B cell (primary cell): ENCODE measurements around the gene ARID4A. TPM values are rescaled to one million over a fixed set of nuclear protein-coding genes. Genes with fewer than 3 reads are reported as not detected.

Experiments
- ATAC-seq: fragments of 200-7000 bp; cut with Tn5 transposase; one replicate; pipeline ENCODE4 v1.10.0; 2021; ENCODE audit warnings: low read depth, mild to moderate bottlenecking, moderate number of reproducible peaks, moderate library complexity
- CTCF ChIA-PET: fragments of 350-600 bp; sonication (Branson Sonifier 250); formaldehyde crosslinking; loops from one replicate; lab custom pipeline; 2021; ENCODE audit warnings: antibody characterized with exemption, inconsistent platforms; lab: Charles Lee
- POLR2A ChIA-PET: fragments of 350-600 bp; sonication (Branson Sonifier 250); formaldehyde crosslinking; loops from one replicate; lab custom pipeline; 2021; ENCODE audit warnings: antibody characterized with exemption; lab: Charles Lee
- DNase-seq: peaks from one replicate; pipeline ENCODE4 v3.0.0; 2013
- H2AFZ ChIP-seq: 2 replicates; pipeline ENCODE4 v1.6.1; 2012; ENCODE audit warnings: mild to moderate bottlenecking, low read depth, low read length; ENCODE audit not compliant: insufficient read depth, poor library complexity, severe bottlenecking
- H3K27ac ChIP-seq, 2 donors: 1 replicate in 1 of 2; 2 replicates in 1 of 2; pipeline ENCODE4 v1.5.1; 2012 to 2013; ENCODE audit warnings: low read length in 2 of 2, mild to moderate bottlenecking in 2 of 2, moderate library complexity in 1 of 2
- H3K27me3 ChIP-seq, 4 experiments: fragments of 200-600 bp in 1 of 4; sonication (generic) in 1 of 4; replicated peaks in 1 of 4; 1 replicate in 2 of 4; 2 replicates in 2 of 4; pipeline versions ENCODE4 v1.6.1 to v1.7.0; 2013 to 2016; ENCODE audit warnings: low read length in 3 of 4, mild to moderate bottlenecking in 2 of 4, mixed read lengths in 1 of 4, moderate library complexity in 1 of 4; ENCODE audit not compliant: insufficient read depth in 4 of 4, control insufficient read depth in 3 of 4; ENCODE audit errors: control extremely low read depth in 1 of 4
- H3K36me3 ChIP-seq, 2 experiments: replicated peaks in 1 of 2; 1 replicate in 1 of 2; 2 replicates in 1 of 2; pipeline versions ENCODE4 v1.6.1 to v1.7.1; 2013; ENCODE audit warnings: low read length in 1 of 2; ENCODE audit not compliant: insufficient read depth in 2 of 2, control insufficient read depth in 1 of 2; ENCODE audit errors: control extremely low read depth in 1 of 2, extremely low read depth in 1 of 2
- H3K4me1 ChIP-seq, 2 donors: fragments of 200-600 bp in 1 of 2; sonication (generic) in 1 of 2; 1 replicate in 1 of 2; 2 replicates in 1 of 2; pipeline versions ENCODE4 v1.5.1 to v1.6.1; 2013 to 2017; ENCODE audit warnings: low read length in 2 of 2; ENCODE audit not compliant: control insufficient read depth in 2 of 2, insufficient read depth in 2 of 2
- H3K4me2 ChIP-seq: replicated peaks from 2 replicates; pipeline ENCODE3; 2012; ENCODE audit warnings: mild to moderate bottlenecking, low read depth, low read length; ENCODE audit not compliant: poor library complexity, severe bottlenecking
- H3K4me3 ChIP-seq, 5 experiments: fragments of 200-600 bp in 1 of 5; sonication (generic) in 1 of 5; 1 replicate in 3 of 5; 2 replicates in 2 of 5; pipeline versions ENCODE4 v1.5.1 to v1.7.0; 2011 to 2016; ENCODE audit warnings: low read length in 4 of 5, mild to moderate bottlenecking in 4 of 5, low read depth in 2 of 5, control low read depth in 1 of 5, moderate library complexity in 1 of 5; ENCODE audit not compliant: insufficient read depth in 1 of 5; ENCODE audit errors: control extremely low read depth in 1 of 5, extremely low read depth in 1 of 5
- H3K79me2 ChIP-seq: fragments of 200-600 bp; sonication (generic); one replicate; pipeline ENCODE4 v1.6.0; 2016; ENCODE audit warnings: low read length; ENCODE audit not compliant: control insufficient read depth, insufficient read depth
- H3K9ac ChIP-seq: fragments of 200-600 bp; sonication (generic); 2 replicates; pipeline ENCODE4 v1.6.1; 2017; ENCODE audit warnings: mild to moderate bottlenecking, low read length, moderate library complexity
- H3K9me3 ChIP-seq, 3 donors: one replicate each; pipeline versions ENCODE4 v1.6.1 to v1.7.1; 2013; ENCODE audit warnings: low read length in 2 of 3; ENCODE audit not compliant: control insufficient read depth in 2 of 3, insufficient read depth in 1 of 3; ENCODE audit errors: control extremely low read depth in 1 of 3
- H4K20me1 ChIP-seq: 2 replicates; pipeline ENCODE4 v1.6.0; 2012; ENCODE audit warnings: mild to moderate bottlenecking, low read length; ENCODE audit not compliant: insufficient read depth, control insufficient read depth, poor library complexity, severe bottlenecking
- H3K27ac Mint-ChIP-seq: one replicate; pipeline ENCODE4 v1.8.0; 2021; ENCODE audit warnings: mixed read lengths
- H3K27me3 Mint-ChIP-seq: one replicate; pipeline ENCODE4 v1.8.0; 2021; ENCODE audit warnings: mixed read lengths
- H3K4me1 Mint-ChIP-seq: one replicate; pipeline ENCODE4 v1.8.0; 2021; ENCODE audit warnings: mixed read lengths
- H3K4me3 Mint-ChIP-seq: one replicate; pipeline ENCODE4 v1.8.0; 2021; ENCODE audit warnings: mixed read lengths
- H3K9me3 Mint-ChIP-seq: one replicate; pipeline ENCODE4 v1.8.0; 2022; ENCODE audit warnings: mixed read lengths; ENCODE audit not compliant: insufficient read depth
- EZH2 ChIP-seq: IDR thresholded peaks from 2 replicates; pipeline ENCODE4 v1.6.1; 2012; ENCODE audit warnings: borderline replicate concordance, low read depth, mild to moderate bottlenecking, moderate library complexity, low read length; ENCODE audit not compliant: insufficient read depth, poor library complexity, severe bottlenecking
- WGBS: methylation state at CpG from one replicate; pipeline ENCODE4 v1.1.5; 2013; ENCODE audit warnings: missing lambda C conversion rate; ENCODE audit not compliant: insufficient coverage; 5-methylcytosine and 5-hydroxymethylcytosine counted together
- intact Hi-C: fragments of 100-400 bp; cut with micrococcal nuclease; formaldehyde crosslinking; loops from one replicate; pipeline ENCODE4 v1.10.0; 2022
- polyA plus RNA-seq: library from polyadenylated mRNA; depleted of rRNA; stranded (reverse); fragments of >200 nt; gene quantifications from 2 replicates; pipeline ENCODE4 v1.2.3, GENCODE V29; 2012
- total RNA-seq, 2 donors: library from RNA; stranded (reverse); fragments of 120-200 nt in 1 of 2; gene quantifications; 1 replicate in 1 of 2; 2 replicates in 1 of 2; pipeline versions ENCODE4 v1.2.3 to v1.2.4, GENCODE V29; 2013 to 2022
- TF ChIP-seq, protein P1 (sequence below): fragments of 200-600 bp; IDR thresholded peaks from one replicate; pipeline ENCODE4 v1.8.0; 2022; ENCODE audit warnings: antibody characterized with exemption, mild to moderate bottlenecking

ARID4A gene
- total and polyA plus RNA-seq, 2 donors (not counting 1 experiment from before 2014, with no cell fraction given), result 9.4 to 87.0 TPM

DNA sequence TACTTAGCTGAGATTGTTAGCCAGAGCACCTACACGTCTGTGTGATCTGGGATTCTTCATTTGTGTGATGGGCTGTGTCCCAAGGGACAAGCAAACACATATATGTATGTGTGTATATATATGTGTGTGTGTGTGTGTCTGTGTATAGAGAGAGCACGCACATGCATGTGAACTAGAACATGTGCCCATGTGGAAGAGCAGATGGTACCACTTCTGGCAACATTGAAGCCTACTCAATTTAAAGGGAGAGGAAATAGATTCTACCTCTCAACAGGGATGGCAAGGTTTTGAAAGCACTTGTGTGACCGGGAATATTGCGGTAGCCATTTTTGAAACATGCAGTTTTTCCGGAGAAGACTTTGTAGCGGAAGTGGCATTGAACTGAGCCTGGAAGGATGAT is 98.8 kb downstream of the ARID4A start:
- H3K27me3 ChIP-seq, result no peaks in the 10 kb centered on the region
- peaks cover 0 to 1% (median 0%) of the 10 kb centered on the region in 3 donors for H3K9me3 ChIP-seq
- peaks cover 13% of the 10 kb centered on the region for H3K4me1 Mint-ChIP-seq
- H2AFZ ChIP-seq, result no peak overlapping the region
- H3K27me3 Mint-ChIP-seq, result no peaks in the 10 kb centered on the region
- H3K79me2 ChIP-seq, result no peaks in the 10 kb centered on the region
- H3K9me3 Mint-ChIP-seq, result no peaks in the 10 kb centered on the region
- no peaks in the 10 kb centered on the region for H3K36me3 ChIP-seq
- peaks cover 9 to 14% of the 10 kb centered on the region in 2 donors for H3K4me1 ChIP-seq
- whole genome bisulfite sequencing, result over 99% methylated on average over 6 of the region's 6 CpGs
- no peak overlapping the region for H3K4me3 ChIP-seq
- H4K20me1 ChIP-seq, result no peaks in the 10 kb centered on the region
- no peak overlapping the region for H3K4me2 ChIP-seq
- POLR2A ChIA-PET, result no interaction called here
- peak overlapping the region; percentile 11 for H3K27ac Mint-ChIP-seq
- ATAC-seq (no peak), DNase-seq (peak; percentile 4)
- no peak overlapping the region for H3K9ac ChIP-seq
- H3K4me3 Mint-ChIP-seq, result peak overlapping the region; percentile 87
- intact Hi-C loops, result loop anchor here (2.0 to 5.0 kb wide), 2 partner anchors 98 to 1005 kb away; partner anchors contain the start of genes ARID4A and NAA30
- CTCF ChIA-PET, result interaction anchor here (1.1 to 3.6 kb wide), 3 partner anchors 25 to 33 kb away, joined by 3 to 15 read pairs (median 6); partner anchors contain the start of genes KIAA0586 and TIMM9
- TF ChIP-seq, protein P1, sequence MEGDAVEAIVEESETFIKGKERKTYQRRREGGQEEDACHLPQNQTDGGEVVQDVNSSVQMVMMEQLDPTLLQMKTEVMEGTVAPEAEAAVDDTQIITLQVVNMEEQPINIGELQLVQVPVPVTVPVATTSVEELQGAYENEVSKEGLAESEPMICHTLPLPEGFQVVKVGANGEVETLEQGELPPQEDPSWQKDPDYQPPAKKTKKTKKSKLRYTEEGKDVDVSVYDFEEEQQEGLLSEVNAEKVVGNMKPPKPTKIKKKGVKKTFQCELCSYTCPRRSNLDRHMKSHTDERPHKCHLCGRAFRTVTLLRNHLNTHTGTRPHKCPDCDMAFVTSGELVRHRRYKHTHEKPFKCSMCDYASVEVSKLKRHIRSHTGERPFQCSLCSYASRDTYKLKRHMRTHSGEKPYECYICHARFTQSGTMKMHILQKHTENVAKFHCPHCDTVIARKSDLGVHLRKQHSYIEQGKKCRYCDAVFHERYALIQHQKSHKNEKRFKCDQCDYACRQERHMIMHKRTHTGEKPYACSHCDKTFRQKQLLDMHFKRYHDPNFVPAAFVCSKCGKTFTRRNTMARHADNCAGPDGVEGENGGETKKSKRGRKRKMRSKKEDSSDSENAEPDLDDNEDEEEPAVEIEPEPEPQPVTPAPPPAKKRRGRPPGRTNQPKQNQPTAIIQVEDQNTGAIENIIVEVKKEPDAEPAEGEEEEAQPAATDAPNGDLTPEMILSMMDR, result no peak
- TF ChIP-seq EZH2, result no peak
- no peak overlapping the region for H3K27ac ChIP-seq

DNA sequence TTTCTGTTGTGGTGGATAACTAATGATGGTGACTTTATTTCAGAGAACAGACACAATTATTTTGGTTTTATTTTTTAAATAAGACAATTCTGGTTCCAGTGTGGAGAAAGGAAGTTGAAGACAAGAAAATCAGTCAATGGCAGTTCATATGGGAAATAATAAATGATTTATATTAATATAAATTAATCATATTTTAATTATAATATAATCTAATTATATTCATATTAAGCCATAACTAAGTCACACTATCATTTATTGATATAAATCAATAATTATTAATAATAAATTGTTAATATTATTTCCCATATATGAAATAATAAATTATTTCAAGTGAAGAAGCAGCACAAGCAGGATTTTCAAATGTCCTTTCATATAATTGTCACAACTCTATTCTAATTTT is 100.1 kb downstream of the ARID4A start:
- Histone ChIP-seq H3K4me3 (no peak overlapping the region), H4K20me1 (no peaks in the 10 kb centered on the region), H3K4me1 (peaks cover 9 to 14% of the 10 kb centered on the region in 2 donors), H3K9me3 (peaks cover 0 to 1% (median 0%) of the 10 kb centered on the region in 3 donors), H3K36me3 (no peaks in the 10 kb centered on the region), H3K9ac (no peak overlapping the region), H3K27ac (no peak overlapping the region), H3K79me2 (no peaks in the 10 kb centered on the region), H2AFZ (no peak overlapping the region), H3K4me2 (no peak overlapping the region), H3K27me3 (no peaks in the 10 kb centered on the region)
- Mint-ChIP-seq H3K27ac (no peak overlapping the region), H3K4me1 (peaks cover 13% of the 10 kb centered on the region), H3K4me3 (no peak overlapping the region), H3K9me3 (no peaks in the 10 kb centered on the region), H3K27me3 (no peaks in the 10 kb centered on the region)
- POLR2A ChIA-PET, result no interaction called here
- ATAC-seq (no peak), DNase-seq (no peak)
- CTCF ChIA-PET, result interaction anchor here (0.7 kb wide), 1 partner anchor 26 kb away, joined by 3 read pairs; no protein-coding TSS in a partner anchor
- intact Hi-C loops, result loop anchor here (5.0 kb wide), 1 partner anchor 1006 kb away; the partner anchor contains the start of gene NAA30
- no peak for TF ChIP-seq EZH2
- TF ChIP-seq, protein P1, result no peak
